A549 (cell line): ENCODE results near the gene TFDP3. TPM values are rescaled to one million over a fixed set of nuclear protein-coding genes. Genes with fewer than 3 reads are reported as not detected.

Source experiments
- ATAC-seq, 2 experiments: fragments of 200-7000 bp in 1 of 2; fragments of >200 bp in 1 of 2; cut with Nextera tagmentation in 1 of 2; cut with Tn5 transposase in 1 of 2; 3 replicates each; pipeline versions ENCODE4 v1.8.0 to v1.9.1; 2018 to 2020; ENCODE audit warnings: mild to moderate bottlenecking in 1 of 2, moderate library complexity in 1 of 2
- CTCF ChIA-PET: fragments of 300-600 bp; sonication (Branson Sonifier 250); formaldehyde crosslinking; extraction: SDS; loops from one replicate; lab custom pipeline; 2021; ENCODE audit warnings: antibody characterized with exemption, inconsistent platforms; lab: Yijun Ruan, JAX
- POLR2A ChIA-PET: fragments of 350-600 bp; formaldehyde crosslinking; extraction: SDS; loops from one replicate; lab custom pipeline; 2021; ENCODE audit warnings: antibody characterized with exemption, inconsistent platforms; lab: Yijun Ruan, JAX
- DNase-seq, 2 experiments: peaks; one replicate each; pipeline versions ENCODE4 v3.0.0 to v3.0.0-alpha.2; 2011 to 2016; ENCODE audit warnings: low read depth in 1 of 2, low spot score in 1 of 2
- FAIRE-seq: peaks from 2 replicates; lab custom pipeline; 2011; peaks lifted over from hg19 to GRCh38; lab: Jason Lieb, UNC
- H3K27ac ChIP-seq, 2 experiments: fragments of >200 bp; sonication (Bioruptor Twin); formaldehyde crosslinking; 3 replicates each; pipeline ENCODE4 v1.5.1; 2016 to 2017
- H3K4me1 ChIP-seq: fragments of >200 bp; sonication (Bioruptor Twin); formaldehyde crosslinking; 3 replicates; pipeline ENCODE4 v1.6.1; 2016
- H3K4me2 ChIP-seq: fragments of >200 bp; sonication (Bioruptor Twin); formaldehyde crosslinking; 3 replicates; pipeline ENCODE4 v1.6.1; 2016
- H3K4me3 ChIP-seq: fragments of >200 bp; sonication (Bioruptor Twin); formaldehyde crosslinking; 3 replicates; pipeline ENCODE4 v1.5.1; 2016
- H3K9me3 ChIP-seq: fragments of >200 bp; sonication (Bioruptor Twin); formaldehyde crosslinking; 3 replicates; pipeline ENCODE4 v1.6.1; 2016
- CBX2 ChIP-seq: fragments of 200-600 bp; sonication (generic); IDR thresholded peaks from 2 replicates; pipeline ENCODE4 v1.6.1; 2016; ENCODE audit warnings: low read depth, mild to moderate bottlenecking, borderline replicate concordance
- CHD2 ChIP-seq: fragments of 150-350 bp; IDR thresholded peaks from 2 replicates; pipeline ENCODE4 v1.6.1; 2014; ENCODE audit warnings: low read length; ENCODE audit not compliant: partially characterized antibody
- EHMT2 ChIP-seq: fragments of 200-600 bp; sonication (generic); IDR thresholded peaks from 2 replicates; pipeline ENCODE4 v1.6.1; 2016; ENCODE audit warnings: antibody characterized with exemption, low read depth, mild to moderate bottlenecking, moderate library complexity
- ELK1 ChIP-seq: fragments of 150-350 bp; IDR thresholded peaks from 2 replicates; pipeline ENCODE4 v1.6.1; 2014; ENCODE audit warnings: low read depth, mild to moderate bottlenecking, low read length
- EP300 ChIP-seq, 2 experiments: fragments of >200 bp; sonication (Bioruptor Twin); formaldehyde crosslinking; IDR thresholded peaks; 2 replicates in 1 of 2; 3 replicates in 1 of 2; pipeline ENCODE4 v1.6.1; 2016 to 2017
- FOSB ChIP-seq: fragments of 250-450 bp; sonication (Bioruptor Pico); IDR thresholded peaks from 2 replicates; pipeline ENCODE4 v1.5.0; 2020; ENCODE audit warnings: mild to moderate bottlenecking, moderate library complexity
- FOXS1 ChIP-seq: fragments of 250-450 bp; sonication (Bioruptor Pico); IDR thresholded peaks from 2 replicates; pipeline ENCODE4 v1.5.0; 2020; ENCODE audit warnings: mild to moderate bottlenecking, moderate library complexity
- GATA3 ChIP-seq: IDR thresholded peaks from 2 replicates; pipeline ENCODE4 v1.6.1; 2012; ENCODE audit warnings: borderline replicate concordance
- HDAC2 ChIP-seq: fragments of 200-600 bp; sonication (generic); IDR thresholded peaks from 2 replicates; pipeline ENCODE4 v1.6.1; 2016
- HES2 ChIP-seq: fragments of >200 bp; sonication (Bioruptor Twin); formaldehyde crosslinking; IDR thresholded peaks from 2 replicates; pipeline ENCODE4 v1.6.1; 2016
- HMGXB4 ChIP-seq: fragments of 250-450 bp; sonication (Bioruptor Pico); IDR thresholded peaks from 2 replicates; pipeline ENCODE4 v1.5.0; 2021; ENCODE audit warnings: mild to moderate bottlenecking, moderate library complexity, borderline replicate concordance
- HOXA7 ChIP-seq: fragments of 250-450 bp; sonication (Bioruptor Pico); IDR thresholded peaks from 2 replicates; pipeline ENCODE4 v1.5.0; 2020; ENCODE audit warnings: mild to moderate bottlenecking, moderate library complexity
- HOXB13 ChIP-seq: fragments of 250-450 bp; sonication (Bioruptor Pico); IDR thresholded peaks from 2 replicates; pipeline ENCODE4 v1.5.0; 2020; ENCODE audit warnings: low read depth, mild to moderate bottlenecking, moderate library complexity
- HOXB5 ChIP-seq: fragments of 250-450 bp; sonication (Bioruptor Pico); IDR thresholded peaks from 2 replicates; pipeline ENCODE4 v1.5.0; 2020; ENCODE audit warnings: mild to moderate bottlenecking, moderate library complexity
- JUN ChIP-seq, 2 experiments: fragments of >200 bp; sonication (Bioruptor Twin); formaldehyde crosslinking; IDR thresholded peaks; 2 replicates in 1 of 2; 3 replicates in 1 of 2; pipeline ENCODE4 v1.6.1; 2016 to 2017
- KDM5A ChIP-seq: fragments of 200-600 bp; sonication (generic); IDR thresholded peaks from 2 replicates; pipeline ENCODE4 v1.6.1; 2016; ENCODE audit warnings: antibody characterized with exemption, mild to moderate bottlenecking
- MAZ ChIP-seq: fragments of 150-350 bp; IDR thresholded peaks from 2 replicates; pipeline ENCODE4 v1.6.1; 2014; ENCODE audit warnings: antibody characterized with exemption, low read depth, low read length, borderline replicate concordance
- PBX3 ChIP-seq: IDR thresholded peaks from 2 replicates; pipeline ENCODE4 v1.6.1; 2012
- PHF8 ChIP-seq: fragments of 200-600 bp; sonication (generic); IDR thresholded peaks from 2 replicates; pipeline ENCODE4 v1.6.1; 2016; ENCODE audit warnings: low read depth, mild to moderate bottlenecking, antibody characterized with exemption, moderate library complexity, borderline replicate concordance
- POLR2A ChIP-seq: IDR thresholded peaks from 2 replicates; pipeline ENCODE4 v1.6.1; 2012; ENCODE audit warnings: mild to moderate bottlenecking, low read length
- POLR2AphosphoS2 ChIP-seq: conservative IDR thresholded peaks from 2 replicates; pipeline ENCODE4 v1.6.1; 2012; ENCODE audit warnings: low read length, improper control_type of control experiment, inconsistent platforms
- RAD21 ChIP-seq, 2 experiments: fragments of >200 bp in 1 of 2; sonication (Bioruptor Twin) in 1 of 2; formaldehyde crosslinking in 1 of 2; IDR thresholded peaks in 1 of 2; conservative IDR thresholded peaks in 1 of 2; 2 replicates in 1 of 2; 3 replicates in 1 of 2; pipeline ENCODE4 v1.6.1; 2012 to 2018; ENCODE audit warnings: inconsistent platforms in 1 of 2
- RNF2 ChIP-seq: fragments of 200-600 bp; sonication (generic); IDR thresholded peaks from 2 replicates; pipeline ENCODE4 v1.6.1; 2016; ENCODE audit warnings: low read depth, mild to moderate bottlenecking, antibody characterized with exemption, moderate library complexity, borderline replicate concordance
- TFCP2L1 ChIP-seq: fragments of 250-450 bp; sonication (Bioruptor Pico); IDR thresholded peaks from 2 replicates; pipeline ENCODE4 v1.5.0; 2021; ENCODE audit warnings: mild to moderate bottlenecking
- ZNF302 ChIP-seq: fragments of 250-450 bp; sonication (Bioruptor Pico); IDR thresholded peaks from 2 replicates; pipeline ENCODE4 v1.9.0; 2021; ENCODE audit warnings: inconsistent platforms, mild to moderate bottlenecking, moderate library complexity
- WGBS: methylation state at CpG from one replicate; pipeline ENCODE4 v1.1.6; 2017; ENCODE audit errors: missing lambda C conversion rate; 5-methylcytosine and 5-hydroxymethylcytosine counted together
- polyA plus RNA-seq, 4 experiments: library from polyadenylated mRNA; depleted of rRNA in 3 of 4; stranded (reverse); fragments of >200 nt; fragmentation: RNase III in 1 of 4; extraction: RNeasy Plus Mini Kit Qiagen cat#74134 plus additional on column Dnase treatment in 1 of 4; gene quantifications; 2 replicates in 3 of 4; 3 replicates in 1 of 4; pipeline ENCODE4 v1.2.3, GENCODE V29; 2011 to 2017

TFDP3 gene
- polyA plus RNA-seq, 2 of the 4 experiments (the other 2 are of a cell fraction), result not detected

GRCh38 chrX:133189195-133189594, 29.0 kb downstream of the TFDP3 start:
- H3K4me3 ChIP-seq, result no peak overlapping the region
- ChIA-PET POLR2A (no interaction called here), CTCF (no interaction called here)
- no peak for DNase-seq
- FAIRE-seq, result no peak
- no peak for TF ChIP-seq JUN (IDR thresholded peaks at IDR 0.05)
- no peak for TF ChIP-seq POLR2A
- TF ChIP-seq CBX2, result no peak
- no peak for TF ChIP-seq HMGXB4 (CRISPR knock-in tag)
- TF ChIP-seq CHD2, result no peak
- no peak for TF ChIP-seq PHF8
- H3K4me2 ChIP-seq, result no peak overlapping the region
- ATAC-seq, result no peak
- WGBS, result 36% methylated on average over 8 of the region's 8 CpGs
- H3K4me1 ChIP-seq, result no peaks in the 10 kb centered on the region
- no peak overlapping the region for H3K27ac ChIP-seq
- no peaks in the 10 kb centered on the region for H3K9me3 ChIP-seq

- ChIA-PET CTCF (no interaction called here), POLR2A (no interaction called here)
- H3K4me2 ChIP-seq, result no peak overlapping the region
- DNase-seq, result no peak
- ATAC-seq, result no peak
- no peak for TF ChIP-seq MAZ
- no peak for TF ChIP-seq KDM5A
- no peak for TF ChIP-seq ELK1
- H3K4me3 ChIP-seq, result no peak overlapping the region
- H3K9me3 ChIP-seq, result no peaks in the 10 kb centered on the region
- 34% methylated on average over 3 of the region's 3 CpGs for WGBS
- no peaks in the 10 kb centered on the region for H3K4me1 ChIP-seq
- no peak for FAIRE-seq
- no peak overlapping the region for H3K27ac ChIP-seq
These were observed 29.5 kb downstream of the TFDP3 start for GRCh38 chrX:133188631-133189030.

GRCh38 chrX:133185938-133186337, 32.2 kb downstream of the TFDP3 start:
- 0% methylated on average over 2 of the region's 2 CpGs for WGBS
- POLR2A ChIA-PET, result no interaction called here

GRCh38 chrX:133185119-133185518, 33.0 kb downstream of the TFDP3 start:
- H3K27ac ChIP-seq, result no peak overlapping the region
- ATAC-seq (no peak), FAIRE-seq (no peak), DNase-seq (no peak)
- H3K4me3 ChIP-seq, result no peak overlapping the region
- ChIA-PET CTCF (interaction anchor here (0.7 kb wide), 1 partner anchor 46 kb away, joined by 3 read pairs; no protein-coding TSS in a partner anchor), POLR2A (no interaction called here)
- WGBS, result 42% methylated on average over 4 of the region's 4 CpGs
- no peak overlapping the region for H3K4me2 ChIP-seq
- no peaks in the 10 kb centered on the region for H3K4me1 ChIP-seq
- H3K9me3 ChIP-seq, result no peaks in the 10 kb centered on the region
- no peak for TF ChIP-seq HOXA7 (CRISPR knock-in tag)
- TF ChIP-seq POLR2A, result no peak
- no peak for TF ChIP-seq EHMT2
- no peak for TF ChIP-seq TFCP2L1 (CRISPR knock-in tag)
- no peak for TF ChIP-seq HDAC2
- TF ChIP-seq HOXB13 (CRISPR knock-in tag), result no peak
- no peak for TF ChIP-seq RNF2
- no peak for TF ChIP-seq FOXS1 (CRISPR knock-in tag)
- TF ChIP-seq ZNF302, result no peak
- TF ChIP-seq HMGXB4 (CRISPR knock-in tag), result no peak
- TF ChIP-seq EP300 (IDR thresholded peaks at IDR 0.05), result no peak
- TF ChIP-seq HOXB5 (CRISPR knock-in tag), result no peak
- no peak for TF ChIP-seq POLR2AphosphoS2
- no peak for TF ChIP-seq HES2
- TF ChIP-seq CBX2, result no peak

More at GRCh38 chrX:133185938-133186337, 32.2 kb downstream of the TFDP3 start:
- CTCF ChIA-PET, result interaction anchor here (0.6 to 0.7 kb wide), 2 partner anchors 47 to 498 kb away, joined by 3 read pairs; no protein-coding TSS in a partner anchor
- no peaks in the 10 kb centered on the region for H3K9me3 ChIP-seq
- ATAC-seq, result no peak
- H3K27ac ChIP-seq, result no peak overlapping the region
- no peak for DNase-seq
- no peak for FAIRE-seq
- no peaks in the 10 kb centered on the region for H3K4me1 ChIP-seq
- TF ChIP-seq FOSB (CRISPR knock-in tag) (no peak), GATA3 (no peak), RAD21 (conservative IDR thresholded peaks at IDR 0.05 in 1 of 2, IDR thresholded peaks at IDR 0.05 in 1 of 2) (no peak), POLR2A (no peak), PBX3 (no peak)
- H3K4me2 ChIP-seq, result no peak overlapping the region
- H3K4me3 ChIP-seq, result no peak overlapping the region
